ENCODE results near the gene DCP1B. TPM values are rescaled to one million over a fixed set of nuclear protein-coding genes. Genes with fewer than 3 reads are reported as not detected.
A peak's percentile ranks its signal among the peaks of the same experiment; 100 is the strongest.

DCP1B gene
- 10 to 100 TPM in 1 of 3 donors, 1 to 10 TPM in 2; 8.1 to 11.4 (median 9.2) TPM for total RNA-seq

- peaks cover 33% of the 10 kb centered on the region for H3K4me1 Mint-ChIP-seq (ENCODE audit: low read depth)
- peaks cover 3% of the 10 kb centered on the region for H3K36me3 Mint-ChIP-seq (ENCODE audit: insufficient read depth)
- H3K9me3 Mint-ChIP-seq: no peaks in the 10 kb centered on the region
- peak; percentile 100 for ATAC-seq
- no peaks in the 10 kb centered on the region for H3K27me3 Mint-ChIP-seq (ENCODE audit: low read depth)
- peak within 1 kb of the TSS; percentile 99 for H3K4me3 Mint-ChIP-seq
- DNase-seq: peak; percentile 90
Measured at GRCh38 chr12:2004113-2004929, at the start of gene DCP1B. Gene DCP1B (minus strand): TSS chr12:2004457. CDS start chr12:2004431, 26 bp downstream.

DNA sequence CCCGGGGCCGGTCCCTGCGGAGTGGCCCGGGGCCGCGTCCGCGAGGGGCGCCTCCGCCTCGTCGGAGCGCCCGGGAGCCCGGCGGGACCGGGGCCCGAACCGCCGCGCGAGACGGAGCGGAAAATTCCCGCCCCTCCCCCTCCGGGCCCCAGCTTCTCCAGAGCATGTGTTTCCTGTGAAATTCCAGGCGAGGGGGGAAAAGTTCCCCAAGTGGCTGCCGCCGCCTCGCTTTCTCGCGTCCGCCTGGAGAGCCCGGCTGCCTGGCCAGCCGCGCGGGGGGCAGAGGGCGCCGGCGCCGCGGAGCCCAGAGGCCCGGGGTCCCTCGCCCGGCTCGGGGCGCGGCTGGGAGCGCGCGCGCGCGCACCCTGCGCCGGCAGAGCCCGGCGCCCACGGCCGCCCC, 49.4 kb upstream of the DCP1B start:
- peaks cover 74% of the 10 kb centered on the region for H3K27me3 Mint-ChIP-seq (ENCODE audit: low read depth)
- no peaks in the 10 kb centered on the region for H3K9me3 Mint-ChIP-seq
- ATAC-seq (no peak), DNase-seq (no peak)
- H3K36me3 Mint-ChIP-seq (ENCODE audit: insufficient read depth): no peaks in the 10 kb centered on the region
- H3K4me3 Mint-ChIP-seq: no peak overlapping the region
- H3K4me1 Mint-ChIP-seq (ENCODE audit: low read depth): peaks cover 18% of the 10 kb centered on the region

DNA sequence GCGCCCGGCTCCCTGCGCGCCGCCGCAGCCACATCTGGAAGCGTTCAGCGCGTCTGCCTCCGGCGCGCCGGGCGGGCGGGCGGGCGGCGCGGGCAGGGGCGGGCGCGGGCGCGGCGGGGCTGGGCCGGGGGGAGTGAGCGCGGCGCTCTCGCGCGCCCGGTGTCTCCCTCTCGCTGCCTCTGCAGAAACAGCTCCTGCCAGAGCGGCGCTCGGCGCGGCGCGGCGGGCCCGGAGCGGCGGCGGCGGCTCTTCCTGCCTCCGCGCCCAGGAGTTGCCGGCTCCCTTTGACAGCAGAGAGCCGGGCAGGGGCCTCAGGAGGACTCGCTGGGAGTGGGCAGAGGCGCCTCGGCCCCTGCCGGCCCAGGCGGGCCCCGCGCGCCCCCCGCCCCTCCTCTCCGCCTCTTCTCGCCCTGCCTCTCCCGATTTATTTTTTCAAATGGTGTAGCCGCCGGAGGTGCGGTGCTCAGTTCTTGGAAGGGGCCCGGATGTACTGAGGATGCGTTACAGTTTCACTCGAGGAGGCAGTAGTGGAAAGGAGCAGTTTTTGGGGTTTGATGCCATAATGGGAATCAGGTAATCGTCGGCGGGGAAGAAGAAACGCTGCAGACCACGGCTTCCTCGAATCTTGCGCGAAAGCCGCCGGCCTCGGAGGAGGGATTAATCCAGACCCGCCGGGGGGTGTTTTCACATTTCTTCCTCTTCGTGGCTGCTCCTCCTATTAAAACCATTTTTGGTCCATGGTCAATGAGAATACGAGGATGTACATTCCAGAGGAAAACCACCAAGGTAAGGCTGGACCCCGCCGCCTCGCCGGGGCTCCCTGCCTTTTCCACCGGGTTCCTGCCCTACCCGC, 48.8 kb upstream of the DCP1B start, which contains the start of gene CACNA1C:
TSS of gene CACNA1C (plus strand) at position 162 of the 853 bp plus-strand sequence. CDS start at position 738, 576 bp downstream.
- peaks cover 76% of the 10 kb centered on the region for H3K27me3 Mint-ChIP-seq (ENCODE audit: low read depth)
- ATAC-seq: peak; percentile 85 to 88
- H3K4me1 Mint-ChIP-seq (ENCODE audit: low read depth): peaks cover 18% of the 10 kb centered on the region
- H3K36me3 Mint-ChIP-seq (ENCODE audit: insufficient read depth): no peaks in the 10 kb centered on the region
- no peaks in the 10 kb centered on the region for H3K9me3 Mint-ChIP-seq
- DNase-seq: no peak
- H3K4me3 Mint-ChIP-seq: peak within 1 kb of the TSS; percentile 78

- Mint-ChIP-seq H3K4me3 (peak overlapping the region; percentile 46), H3K4me1 (ENCODE audit: low read depth) (peaks cover 18% of the 10 kb centered on the region)
- no peak for ATAC-seq
Measured at GRCh38 chr12:2051700-2052621, 47.7 kb upstream of the DCP1B start.

GRCh38 chr12:2049604-2050540, 45.6 kb upstream of the DCP1B start:
- no peak overlapping the region for H3K4me3 Mint-ChIP-seq
- H3K36me3 Mint-ChIP-seq (ENCODE audit: insufficient read depth): no peaks in the 10 kb centered on the region
- H3K9me3 Mint-ChIP-seq: no peaks in the 10 kb centered on the region
- DNase-seq: no peak
- peaks cover 56% of the 10 kb centered on the region for H3K27me3 Mint-ChIP-seq (ENCODE audit: low read depth)
- peaks cover 18% of the 10 kb centered on the region for H3K4me1 Mint-ChIP-seq (ENCODE audit: low read depth)
- no peak for ATAC-seq

More at GRCh38 chr12:2051700-2052621, 47.7 kb upstream of the DCP1B start:
- Mint-ChIP-seq H3K9me3 (no peaks in the 10 kb centered on the region), H3K27me3 (ENCODE audit: low read depth) (peaks cover 71% of the 10 kb centered on the region), H3K36me3 (ENCODE audit: insufficient read depth) (no peaks in the 10 kb centered on the region)
- no peak for DNase-seq

DNA sequence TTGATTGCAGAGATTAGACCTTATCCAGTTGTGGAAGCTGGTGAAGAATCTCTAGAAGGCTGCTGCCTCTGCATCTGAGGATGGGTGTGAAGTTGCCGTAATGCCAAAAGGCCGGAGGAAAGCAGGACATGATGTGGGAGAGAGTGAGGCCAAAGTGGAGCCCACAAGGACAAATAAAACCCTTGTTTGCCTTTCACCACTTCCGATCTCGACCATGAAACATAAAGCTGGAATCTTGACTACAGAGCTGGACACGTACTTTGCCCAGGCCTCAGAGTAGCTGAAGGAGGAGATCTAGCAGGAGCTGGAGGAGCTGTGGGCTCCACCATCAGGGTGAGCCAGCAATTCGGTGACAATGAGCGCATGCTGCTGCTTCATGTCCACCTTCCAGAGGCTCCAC, 43.5 kb upstream of the DCP1B start:
- Mint-ChIP-seq H3K36me3 (ENCODE audit: insufficient read depth) (no peaks in the 10 kb centered on the region), H3K27me3 (ENCODE audit: low read depth) (peaks cover 50% of the 10 kb centered on the region), H3K4me3 (no peak overlapping the region), H3K4me1 (ENCODE audit: low read depth) (peaks cover 8% of the 10 kb centered on the region), H3K9me3 (no peaks in the 10 kb centered on the region)
- DNase-seq: no peak
- ATAC-seq: no peak

- no peak for DNase-seq
- Mint-ChIP-seq H3K27me3 (ENCODE audit: low read depth) (peaks cover 51% of the 10 kb centered on the region), H3K9me3 (no peaks in the 10 kb centered on the region), H3K36me3 (ENCODE audit: insufficient read depth) (no peaks in the 10 kb centered on the region), H3K4me3 (no peak overlapping the region), H3K4me1 (ENCODE audit: low read depth) (peaks cover 4% of the 10 kb centered on the region)
- no peak for ATAC-seq
Measured at GRCh38 chr12:2046957-2047356, 42.7 kb upstream of the DCP1B start.

DNA sequence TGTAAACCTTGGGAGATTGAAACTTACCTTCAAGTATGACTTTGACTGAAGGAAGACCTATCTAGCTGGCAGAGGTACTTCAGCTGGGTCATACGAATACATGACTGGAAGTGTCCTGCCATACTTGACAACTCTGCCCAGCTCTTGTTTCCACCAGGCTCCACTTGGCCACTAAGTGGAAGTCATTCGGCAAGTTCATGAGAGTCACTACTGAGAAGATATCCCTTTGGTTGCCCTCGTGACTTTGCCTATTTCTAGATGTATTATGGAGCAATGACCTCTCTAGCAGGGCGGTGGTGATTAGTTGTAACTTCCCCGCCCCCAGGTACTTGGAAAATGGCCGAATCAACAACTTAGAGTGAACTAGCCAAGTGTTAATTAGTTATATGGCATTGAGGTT, 39.9 kb upstream of the DCP1B start:
- DNase-seq: no peak
- no peak for ATAC-seq
- Mint-ChIP-seq H3K9me3 (no peaks in the 10 kb centered on the region), H3K36me3 (ENCODE audit: insufficient read depth) (no peaks in the 10 kb centered on the region), H3K27me3 (ENCODE audit: low read depth) (peaks cover 35% of the 10 kb centered on the region), H3K4me3 (no peak overlapping the region), H3K4me1 (ENCODE audit: low read depth) (no peaks in the 10 kb centered on the region)

GRCh38 chr12:2043054-2043453, 38.8 kb upstream of the DCP1B start:
- Mint-ChIP-seq H3K27me3 (ENCODE audit: low read depth) (peaks cover 28% of the 10 kb centered on the region), H3K4me1 (ENCODE audit: low read depth) (no peaks in the 10 kb centered on the region), H3K36me3 (ENCODE audit: insufficient read depth) (no peaks in the 10 kb centered on the region), H3K9me3 (no peaks in the 10 kb centered on the region), H3K4me3 (no peak overlapping the region)
- ATAC-seq (no peak), DNase-seq (no peak)

- ATAC-seq (no peak), DNase-seq (no peak)
- Mint-ChIP-seq H3K4me3 (no peak overlapping the region), H3K36me3 (ENCODE audit: insufficient read depth) (no peaks in the 10 kb centered on the region), H3K27me3 (ENCODE audit: low read depth) (peaks cover 26% of the 10 kb centered on the region), H3K9me3 (no peaks in the 10 kb centered on the region), H3K4me1 (ENCODE audit: low read depth) (peaks cover 10% of the 10 kb centered on the region)
Measured at GRCh38 chr12:2039034-2039433, 34.8 kb upstream of the DCP1B start.

DNA sequence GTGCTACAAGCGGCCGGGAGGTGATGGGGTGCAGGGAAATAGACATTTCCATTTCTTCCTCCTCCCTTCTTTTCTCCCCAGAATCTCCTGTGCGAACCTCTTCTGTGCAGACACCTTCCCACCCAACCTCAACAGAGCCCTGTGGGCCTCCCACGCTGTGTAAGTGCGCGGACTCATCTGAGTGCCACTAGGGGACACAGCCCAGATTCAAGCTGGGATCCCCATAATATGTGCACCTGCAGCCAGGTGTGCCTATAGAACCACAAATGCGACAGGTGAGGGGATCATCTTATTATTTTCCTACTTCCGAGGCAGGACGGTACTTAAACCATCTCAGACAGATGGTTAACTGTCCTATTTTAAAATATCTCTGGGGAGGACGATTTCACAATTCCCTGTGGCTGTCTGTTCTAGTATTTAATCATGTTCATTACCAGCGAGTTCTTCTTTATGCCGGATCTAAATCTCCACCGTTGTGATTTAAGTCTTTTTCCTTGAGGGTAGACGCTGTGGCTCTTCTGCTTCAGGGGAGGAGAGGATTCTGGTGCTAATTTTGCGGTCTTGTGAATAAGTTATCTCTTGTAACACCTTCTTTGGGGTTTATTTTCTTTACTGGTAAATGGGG, 31.3 kb upstream of the DCP1B start:
- peaks cover 32% of the 10 kb centered on the region for H3K27me3 Mint-ChIP-seq (ENCODE audit: low read depth)
- no peak for DNase-seq
- peak; percentile 16 to 36 for ATAC-seq
- peaks cover 10% of the 10 kb centered on the region for H3K4me1 Mint-ChIP-seq (ENCODE audit: low read depth)
- H3K36me3 Mint-ChIP-seq (ENCODE audit: insufficient read depth): peaks cover under 1% of the 10 kb centered on the region
- H3K4me3 Mint-ChIP-seq: peak overlapping the region; percentile 64
- no peaks in the 10 kb centered on the region for H3K9me3 Mint-ChIP-seq

GRCh38 chr12:2034633-2035430, 30.6 kb upstream of the DCP1B start:
- peak; percentile 99 to 100 for ATAC-seq
- DNase-seq: peak; percentile 87
- H3K27me3 Mint-ChIP-seq (ENCODE audit: low read depth): peaks cover 31% of the 10 kb centered on the region
- no peaks in the 10 kb centered on the region for H3K9me3 Mint-ChIP-seq
- peak overlapping the region; percentile 64 for H3K4me3 Mint-ChIP-seq
- H3K36me3 Mint-ChIP-seq (ENCODE audit: insufficient read depth): peaks cover 2% of the 10 kb centered on the region
- peaks cover 10% of the 10 kb centered on the region for H3K4me1 Mint-ChIP-seq (ENCODE audit: low read depth)
